ENCODE results near the gene BAIAP3. TPM values are rescaled to one million over a fixed set of nuclear protein-coding genes. Genes with fewer than 3 reads are reported as not detected.

The BAIAP3 gene
- total and polyA plus RNA-seq, 2 of the 4 experiments (the other 2 are of a cell fraction) = 0.36 to 0.65 TPM

GRCh38 chr16:1314399-1315068, 18.9 kb upstream of the BAIAP3 start:
- Histone ChIP-seq H3K4ac (ENCODE audit: low read depth, low read length) (no peak overlapping the region), H3K56ac (ENCODE audit: extremely low read depth, insufficient read depth, low read length) (no peak overlapping the region), H2BK5ac (ENCODE audit: low read depth, low read length, poor library complexity, severe bottlenecking) (no peak overlapping the region), H3K4me1 (ENCODE audit: control insufficient read depth, insufficient read depth, low read length) (peaks cover 15% of the 10 kb centered on the region), H2AK5ac (ENCODE audit: low read depth, low read length) (no peak overlapping the region), H4K91ac (ENCODE audit: insufficient read depth, low read depth, low read length) (no peak overlapping the region), H4K20me1 (ENCODE audit: insufficient read depth, low read length) (peaks cover 96% of the 10 kb centered on the region), H3K18ac (ENCODE audit: low read depth, low read length) (no peak overlapping the region), H2BK120ac (ENCODE audit: low read depth, low read length) (no peak overlapping the region), H3K27ac (ENCODE audit: insufficient read depth, low read length) (no peak overlapping the region), H2AK9ac (replicated peaks; ENCODE audit: low read depth, low read length, poor library complexity) (no peak overlapping the region), H3K9me3 (ENCODE audit: control insufficient read depth, insufficient read depth, low read length) (no peaks in the 10 kb centered on the region), H2BK15ac (ENCODE audit: low read depth, low read length) (no peak overlapping the region), H3K36me3 (ENCODE audit: control insufficient read depth, insufficient read depth, low read length) (peaks cover 65% of the 10 kb centered on the region), H2AFZ (replicated peaks; ENCODE audit: low read length, poor library complexity) (no peak overlapping the region), H3K4me2 (ENCODE audit: low read depth, low read length) (no peak overlapping the region), H3K79me1 (ENCODE audit: low read depth in 1 of 2, low read length in 2 of 2) (peaks cover 7 to 48% of the 10 kb centered on the region in 2 experiments), H3K14ac (replicated peaks; ENCODE audit: low read depth, low read length) (no peak overlapping the region), H2BK20ac (ENCODE audit: low read depth, low read length) (no peak overlapping the region), H3K27me3 (ENCODE audit: control insufficient read depth, insufficient read depth, low read length) (no peaks in the 10 kb centered on the region), H3K9ac (ENCODE audit: low read depth, low read length) (no peak overlapping the region), H4K8ac (ENCODE audit: low read depth in 2 of 2, low read length in 2 of 2) (no peak overlapping the region), H3K4me3 (ENCODE audit: insufficient read depth, low read depth, low read length) (no peak overlapping the region), H3K23ac (ENCODE audit: low read depth, low read length) (no peak overlapping the region), H3K9me1 (ENCODE audit: insufficient read depth, low read length) (peaks cover 6% of the 10 kb centered on the region), H4K5ac (ENCODE audit: low read depth, low read length) (no peak overlapping the region)
- in situ Hi-C loops (cut with MboI; ENCODE audit: low sequenced_read_pairs) (no loop called here), intact Hi-C loops (cut with micrococcal nuclease) (no loop called here), dilution Hi-C loops (cut with HindIII; ENCODE audit: low sequenced_read_pairs, unreplicated experiment) (no loop called here)
- CTCF ChIA-PET = no interaction called here
- no TSS peak for BruUV-seq (replicated peaks)
- no peak for ATAC-seq (ENCODE audit: low read depth)
- POLR2A ChIA-PET (ENCODE audit: unreplicated experiment) = no interaction called here
- no peak for DNase-seq
- 93% methylated on average over 16 of the region's 28 CpGs; no CpG with 5 or more reads in 1 of the 2 experiments for WGBS, 2 experiments (ENCODE audit: extremely low coverage in 2 of 2, insufficient read length in 1 of 2)
- TF ChIP-seq CEBPB (IDR thresholded peaks at IDR 0.05; ENCODE audit: low read depth, low read length) (no peak), MXI1 (IDR thresholded peaks at IDR 0.05; ENCODE audit: borderline replicate concordance, low read depth, low read length) (no peak), USF2 (IDR thresholded peaks at IDR 0.05; ENCODE audit: low read depth, low read length) (no peak), MAFK (IDR thresholded peaks at IDR 0.05; ENCODE audit: low read depth, low read length) (no peak), NFE2L2 (IDR thresholded peaks at IDR 0.05; ENCODE audit: low read depth, low read length) (no peak), RCOR1 (IDR thresholded peaks at IDR 0.05; ENCODE audit: insufficient replicate concordance, low read length) (no peak)

All from IMR-90 (cell line).